Measurements from ENCODE around the gene ZNF441.
"Not testable (repeated sequence)": the region's sequence is repeated elsewhere in the genome, so short reads cannot be mapped to it uniquely, and the experiment has no call there.

ZNF441 gene

DNA sequence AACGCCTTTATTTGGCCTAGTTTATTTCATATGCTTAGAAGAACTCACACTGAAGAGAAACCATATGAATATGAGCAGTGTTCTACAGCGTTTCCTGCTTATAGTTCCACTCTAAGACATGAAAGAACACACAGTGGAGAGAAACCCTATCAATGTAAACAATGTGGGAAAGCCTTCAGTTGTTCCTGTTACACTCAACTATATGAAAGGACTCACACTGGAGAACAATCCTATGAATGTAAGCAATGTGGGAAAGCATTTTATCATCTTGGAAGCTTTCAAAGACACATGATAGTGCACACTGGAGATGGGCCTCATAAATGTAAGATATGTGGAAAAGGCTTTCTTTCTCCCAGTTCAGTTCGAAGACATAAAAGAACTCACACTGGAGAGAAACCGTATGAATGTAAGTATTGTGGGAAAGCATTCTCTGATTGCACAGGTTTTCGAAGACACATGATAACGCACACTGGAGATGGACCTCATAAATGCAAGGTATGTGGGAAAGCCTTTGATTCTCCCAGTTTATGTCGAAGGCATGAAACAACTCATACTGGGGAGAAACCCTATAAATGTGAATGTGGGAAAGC is 13.7 kb downstream of the ZNF441 start:
- no peak for DNase-seq (ENCODE audit: low read depth, low spot score)

DNA sequence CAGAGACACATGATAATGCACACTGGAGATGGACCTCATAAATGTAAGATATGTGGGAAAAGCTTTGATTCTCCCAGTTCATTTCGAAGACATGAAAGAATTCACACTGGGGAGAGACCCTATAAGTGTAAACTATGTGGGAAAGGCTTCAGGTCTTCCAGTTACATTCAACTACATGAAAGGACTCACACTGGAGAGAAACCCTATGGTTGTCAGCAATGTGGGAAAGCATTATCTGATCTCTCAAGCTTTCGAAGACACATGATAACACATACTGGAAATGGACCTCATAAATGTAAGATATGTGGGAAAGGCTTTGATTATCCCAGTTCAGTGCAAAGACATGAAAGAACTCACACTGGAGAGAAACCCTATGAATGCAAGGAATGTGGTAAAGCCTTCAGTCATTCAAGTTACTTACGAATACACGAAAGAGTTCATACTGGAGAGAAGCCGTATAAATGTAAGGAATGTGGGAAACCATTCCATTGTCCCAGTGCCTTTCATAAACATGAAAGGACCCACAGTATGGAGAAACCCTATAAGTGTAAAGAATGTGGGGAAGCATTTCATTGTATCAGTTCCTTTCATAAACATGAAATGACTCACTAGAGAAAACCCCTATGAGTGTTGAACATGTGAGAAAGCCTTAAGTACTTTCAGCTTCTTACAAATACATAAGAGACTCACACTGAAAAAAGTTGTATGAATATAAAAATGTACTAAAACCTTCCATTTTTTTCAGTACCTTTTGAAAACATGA is 14.7 kb downstream of the ZNF441 start:
- DNase-seq (ENCODE audit: low read depth, low spot score) = no peak

DNA sequence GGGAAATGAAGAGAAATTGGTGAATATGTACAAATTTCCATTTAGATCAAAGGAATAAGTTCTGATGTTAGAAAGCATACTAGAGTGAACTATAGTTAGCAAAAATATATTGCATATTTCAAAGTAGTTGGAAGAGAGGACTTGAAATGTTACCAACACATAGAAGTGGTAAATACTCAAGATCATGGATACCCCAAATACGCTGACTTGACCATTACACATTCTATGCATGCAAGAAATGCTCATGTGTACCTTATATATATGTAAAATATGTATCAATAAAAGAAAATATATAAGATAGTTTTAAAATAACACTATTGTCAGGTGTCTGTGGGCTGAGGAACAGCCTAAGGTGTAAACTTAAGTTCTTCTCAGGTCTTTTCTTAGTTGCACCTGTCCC is 17.0 kb downstream of the ZNF441 start:
- no peak for DNase-seq (ENCODE audit: low read depth, low spot score)

DNA sequence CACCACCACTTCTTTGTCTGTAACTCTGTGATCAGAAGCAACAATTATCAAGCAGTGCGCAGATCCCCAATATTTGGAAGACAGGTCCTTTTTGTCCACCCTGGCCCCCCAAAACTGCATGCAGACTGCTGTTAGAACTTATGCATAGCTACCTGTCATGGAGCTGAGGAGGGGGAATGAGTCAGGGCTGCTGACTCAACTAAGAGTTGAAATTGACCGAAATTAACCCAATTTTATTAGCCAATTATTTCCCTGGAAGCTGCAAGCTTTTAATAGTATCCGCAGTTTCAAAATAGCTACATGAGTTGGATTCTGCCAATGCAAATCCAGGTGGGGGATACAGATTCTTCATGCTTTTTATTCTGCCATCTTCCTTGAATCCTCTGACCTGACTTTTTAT is 17.6 kb downstream of the ZNF441 start:
- DNase-seq (ENCODE audit: low read depth, low spot score) = no peak

DNA sequence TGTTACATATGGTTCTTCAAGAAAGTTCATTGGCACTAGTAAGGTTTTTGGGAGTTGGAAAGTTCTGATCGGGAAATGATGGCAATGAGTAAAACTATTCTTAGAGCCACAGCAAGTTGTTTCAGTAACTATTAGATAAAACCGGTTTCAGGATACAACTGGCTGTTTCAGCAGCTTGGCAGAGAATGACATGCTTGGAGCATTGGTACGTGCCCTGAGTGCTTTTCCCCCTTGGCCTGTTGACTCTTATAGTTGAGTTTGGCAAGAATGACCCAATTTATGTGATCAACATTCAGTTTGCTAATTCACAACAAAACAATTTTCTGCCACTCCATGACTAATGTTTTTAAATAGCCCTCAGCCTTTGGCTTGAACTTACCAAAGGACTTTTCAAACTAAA is 20.7 kb downstream of the ZNF441 start:
- DNase-seq (ENCODE audit: low read depth, low spot score) = no peak

DNA sequence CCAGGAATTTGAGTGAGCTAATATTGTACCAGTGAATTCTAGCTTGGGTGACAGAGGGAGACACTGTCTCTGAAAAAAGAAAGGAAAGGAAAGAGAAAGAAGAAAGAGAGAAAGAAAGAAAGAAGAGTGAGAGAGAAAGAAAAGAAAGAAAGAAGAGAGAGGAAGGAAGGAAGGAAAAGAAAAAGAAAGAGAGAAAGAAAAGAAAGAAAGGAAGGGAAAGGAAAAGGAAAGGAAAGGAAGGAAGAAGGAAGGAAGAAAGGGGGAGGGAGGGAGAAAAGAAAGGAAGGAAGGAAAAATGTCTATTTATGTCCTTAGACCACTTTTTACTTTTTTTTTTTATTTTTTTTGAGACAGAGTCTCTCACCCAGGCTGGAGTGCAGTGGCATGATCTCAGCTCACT is 26.1 kb downstream of the ZNF441 start:
- DNase-seq (ENCODE audit: low read depth, low spot score) = no peak

DNA sequence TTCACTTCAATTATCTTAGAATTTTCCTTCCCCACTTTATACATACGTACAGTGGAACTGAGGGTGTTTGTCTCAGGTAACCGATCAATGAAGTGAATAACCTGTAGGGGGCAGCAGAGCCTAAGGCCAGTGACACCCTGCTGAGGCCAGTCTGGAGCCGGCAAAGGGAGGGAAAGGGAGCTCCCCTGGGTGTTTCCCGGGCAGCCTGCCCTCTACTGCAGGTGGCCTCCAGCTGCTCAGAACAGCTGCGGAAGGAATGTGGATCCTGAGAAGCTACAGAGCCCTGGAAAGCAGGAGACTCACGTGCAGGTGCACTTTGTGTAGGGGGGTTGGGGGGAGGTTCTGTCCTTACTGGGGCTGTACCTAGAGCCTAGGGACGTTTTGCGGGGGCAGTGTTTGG is 30.7 kb downstream of the ZNF441 start:
- peak; percentile 53 for DNase-seq (ENCODE audit: low read depth, low spot score)

DNA sequence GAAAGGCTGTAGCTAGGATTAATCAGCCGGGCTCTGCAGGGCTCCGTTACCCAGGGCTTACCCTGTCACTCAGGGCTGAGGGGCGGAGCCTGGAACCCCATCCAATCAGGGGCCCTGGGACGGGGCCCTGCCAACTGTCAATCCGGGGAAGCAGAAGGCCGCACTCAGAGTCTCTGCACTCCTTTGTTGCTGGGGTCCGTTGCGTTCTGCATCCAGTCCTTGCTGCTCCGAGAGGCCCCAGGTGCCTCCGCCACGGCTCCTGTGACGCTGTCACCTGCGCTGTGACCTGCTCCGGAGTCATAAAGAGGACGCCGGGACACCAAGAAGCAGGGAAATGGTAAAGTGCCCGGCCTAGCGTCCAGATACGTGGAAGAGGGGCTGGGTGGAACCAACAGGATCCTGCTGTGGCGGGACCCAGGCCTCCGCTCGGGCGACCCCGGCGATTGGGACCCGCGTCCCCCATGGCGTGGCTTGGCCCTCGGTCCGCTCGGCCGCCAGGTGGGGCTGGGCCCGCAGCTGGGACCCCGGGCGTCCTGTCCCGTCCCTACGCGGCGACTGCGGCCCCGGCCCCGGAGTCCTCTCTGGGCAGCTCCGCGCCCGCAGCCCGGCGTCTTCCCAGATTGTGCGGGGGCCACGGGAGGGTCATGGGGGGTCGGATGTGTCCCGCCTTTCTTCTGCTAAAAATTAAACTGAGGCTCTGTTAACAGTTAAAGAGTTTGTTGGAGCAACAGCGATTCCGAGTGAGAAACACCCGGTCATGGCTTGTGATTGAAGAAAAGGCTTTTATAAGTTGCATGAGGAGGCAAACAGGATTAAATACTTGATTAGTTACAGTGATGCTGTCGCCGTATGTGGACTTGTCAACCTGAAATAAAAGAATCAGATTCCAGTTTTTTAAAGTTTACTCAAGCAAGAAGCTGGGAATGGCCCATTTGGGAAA is 31.9 kb downstream of the ZNF441 start, which contains the start of gene ZNF491:
TSS of gene ZNF491 (plus strand) at position 133 of the 940 bp plus-strand sequence. CDS start 7,431 bp downstream, outside the sequence.
- peak; percentile 56 for DNase-seq (ENCODE audit: low read depth, low spot score)

DNA sequence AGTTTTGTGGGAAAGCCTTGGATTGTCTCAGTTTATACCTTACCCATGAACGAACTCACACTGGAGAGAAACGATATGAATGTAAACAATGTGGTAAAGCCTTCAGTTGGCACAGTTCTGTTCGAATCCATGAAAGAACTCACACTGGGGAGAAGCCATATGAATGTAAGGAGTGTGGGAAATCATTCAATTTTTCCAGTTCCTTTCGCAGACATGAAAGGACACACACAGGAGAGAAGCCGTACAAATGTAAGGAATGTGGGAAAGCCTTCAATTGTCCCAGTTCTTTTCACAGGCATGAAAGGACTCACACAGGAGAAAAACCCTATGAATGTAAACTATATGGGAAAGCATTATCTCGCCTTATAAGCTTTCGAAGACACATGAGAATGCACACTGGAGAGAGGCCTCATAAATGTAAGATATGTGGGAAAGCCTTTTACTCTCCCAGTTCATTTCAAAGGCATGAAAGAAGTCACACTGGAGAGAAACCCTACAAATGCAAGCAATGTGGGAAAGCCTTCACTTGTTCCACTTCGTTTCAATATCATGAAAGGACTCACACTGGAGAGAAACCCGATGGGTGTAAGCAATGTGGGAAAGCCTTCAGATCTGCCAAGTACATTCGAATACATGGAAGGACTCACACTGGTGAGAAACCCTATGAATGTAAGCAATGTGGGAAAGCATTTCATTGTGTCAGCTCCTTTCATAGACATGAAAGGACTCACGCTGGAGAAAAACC is 39.7 kb downstream of the ZNF441 start:
- no peak for DNase-seq (ENCODE audit: low read depth, low spot score)

DNA sequence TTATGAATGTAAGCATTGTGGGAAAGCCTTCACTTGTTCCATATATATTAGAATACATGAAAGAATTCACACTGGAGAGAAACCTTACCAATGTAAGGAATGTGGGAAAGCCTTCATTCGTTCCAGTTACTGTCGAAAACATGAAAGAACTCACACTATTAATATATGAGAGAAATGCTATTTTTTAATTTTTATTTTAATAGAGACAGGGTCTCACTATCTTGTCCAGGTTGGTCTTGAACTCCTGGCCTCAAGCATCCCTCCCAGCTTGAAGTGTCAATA is 40.2 kb downstream of the ZNF441 start:
- DNase-seq (ENCODE audit: low read depth, low spot score) = no peak

DNA sequence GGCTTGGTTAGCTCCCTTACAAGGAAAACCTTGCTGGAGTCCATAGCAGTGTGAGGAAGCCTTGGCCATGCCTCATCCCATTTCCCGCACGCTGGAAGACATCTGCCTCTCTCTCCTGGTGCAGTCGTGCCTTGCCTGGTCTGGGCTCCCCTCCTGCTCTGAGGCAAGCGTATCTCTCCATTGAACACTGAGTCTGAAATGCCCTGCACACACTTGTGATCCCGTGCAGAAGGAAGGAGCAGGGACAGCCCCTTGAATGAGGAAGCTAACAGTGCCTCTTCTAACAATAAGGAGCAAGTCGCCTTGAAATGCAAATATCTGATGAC is 46.9 kb downstream of the ZNF441 start:
- no peak for DNase-seq (ENCODE audit: low read depth, low spot score)

DNA sequence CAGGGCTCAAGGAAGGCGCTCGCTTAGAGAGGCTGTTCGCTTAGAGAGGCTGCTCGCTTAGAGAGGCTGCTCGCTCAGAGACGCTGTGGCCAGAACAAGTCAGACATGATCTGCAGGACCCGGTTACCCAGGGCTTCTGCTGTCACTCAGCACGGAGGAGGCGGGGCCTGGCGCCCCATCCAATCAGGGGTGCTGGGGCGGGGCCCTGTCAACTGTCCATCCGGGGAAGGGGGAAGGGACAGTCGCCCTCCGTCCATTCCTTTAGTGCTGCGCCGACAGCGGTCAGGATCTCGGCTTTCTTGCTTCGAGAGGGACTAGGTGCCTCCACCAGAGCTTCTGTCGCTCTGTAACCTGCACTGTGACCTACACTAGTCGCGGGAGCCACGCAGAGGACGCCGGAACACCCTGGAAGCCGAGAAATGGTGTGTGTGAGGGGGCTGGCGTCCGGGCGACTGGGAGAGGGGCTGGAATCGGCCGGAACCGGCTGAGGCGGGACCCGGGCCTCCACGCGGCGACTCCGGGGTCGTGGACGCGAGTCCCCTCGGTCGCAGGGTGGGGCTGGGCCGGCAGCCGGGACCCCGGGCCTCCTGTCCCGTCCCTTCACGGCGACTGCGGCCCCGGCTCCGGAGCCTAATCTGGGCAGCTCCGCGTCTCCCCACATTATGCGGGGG is 47.4 kb downstream of the ZNF441 start, which contains the start of gene ZNF440:
TSS of gene ZNF440 (plus strand) at position 245 of the 671 bp plus-strand sequence. CDS start at position 420, 175 bp downstream.
- peak; percentile 66 for DNase-seq (ENCODE audit: low read depth, low spot score)

DNA sequence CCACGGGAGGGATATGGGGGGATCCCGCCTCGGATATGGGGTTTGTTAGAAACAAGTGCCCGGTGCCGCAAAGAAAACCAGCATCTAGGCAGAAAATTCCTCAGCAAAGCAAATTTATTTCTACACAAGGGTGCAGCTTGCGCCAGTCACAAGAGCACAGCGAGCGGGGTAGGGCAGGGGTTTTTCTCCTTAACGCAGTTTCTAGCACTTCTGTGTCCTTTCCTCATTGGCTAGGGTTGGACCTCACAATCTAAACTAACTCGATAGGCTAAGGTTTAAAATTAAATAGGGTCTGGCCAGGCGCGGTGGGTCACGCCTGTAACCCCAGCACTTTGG is 47.9 kb downstream of the ZNF441 start:
- no peak for DNase-seq (ENCODE audit: low read depth, low spot score)

DNA sequence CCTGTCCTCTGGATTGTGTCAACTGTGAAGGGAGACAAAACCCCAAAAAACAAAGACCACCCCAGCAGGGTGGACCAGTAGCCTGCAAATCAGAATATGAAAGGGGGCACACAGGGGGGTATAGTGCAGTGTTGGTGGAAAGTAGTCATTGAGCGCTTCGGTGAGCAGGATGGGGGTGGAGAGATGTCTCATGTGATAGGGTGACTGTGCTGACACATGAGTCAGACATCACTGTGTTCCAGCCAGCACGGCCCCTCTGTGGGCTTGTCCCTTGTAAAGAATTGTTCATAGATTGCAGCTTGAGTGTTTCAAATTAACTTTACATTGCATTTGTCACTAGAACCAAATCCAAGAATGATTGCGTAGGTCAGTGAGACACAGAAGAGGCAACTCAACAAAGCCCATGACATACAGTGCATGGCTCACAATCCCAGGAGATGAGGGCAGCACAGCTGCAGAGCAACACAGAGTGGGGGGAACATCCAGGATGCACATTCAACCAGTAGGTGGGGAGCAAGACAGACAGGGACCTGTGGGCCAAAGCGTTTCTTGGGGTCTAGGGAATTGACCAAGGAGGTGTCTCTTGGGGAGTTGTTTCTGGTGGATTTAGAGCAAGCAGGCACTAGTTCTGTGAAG is 54.8 kb downstream of the ZNF441 start:
- DNase-seq (ENCODE audit: low read depth, low spot score) = no peak

DNA sequence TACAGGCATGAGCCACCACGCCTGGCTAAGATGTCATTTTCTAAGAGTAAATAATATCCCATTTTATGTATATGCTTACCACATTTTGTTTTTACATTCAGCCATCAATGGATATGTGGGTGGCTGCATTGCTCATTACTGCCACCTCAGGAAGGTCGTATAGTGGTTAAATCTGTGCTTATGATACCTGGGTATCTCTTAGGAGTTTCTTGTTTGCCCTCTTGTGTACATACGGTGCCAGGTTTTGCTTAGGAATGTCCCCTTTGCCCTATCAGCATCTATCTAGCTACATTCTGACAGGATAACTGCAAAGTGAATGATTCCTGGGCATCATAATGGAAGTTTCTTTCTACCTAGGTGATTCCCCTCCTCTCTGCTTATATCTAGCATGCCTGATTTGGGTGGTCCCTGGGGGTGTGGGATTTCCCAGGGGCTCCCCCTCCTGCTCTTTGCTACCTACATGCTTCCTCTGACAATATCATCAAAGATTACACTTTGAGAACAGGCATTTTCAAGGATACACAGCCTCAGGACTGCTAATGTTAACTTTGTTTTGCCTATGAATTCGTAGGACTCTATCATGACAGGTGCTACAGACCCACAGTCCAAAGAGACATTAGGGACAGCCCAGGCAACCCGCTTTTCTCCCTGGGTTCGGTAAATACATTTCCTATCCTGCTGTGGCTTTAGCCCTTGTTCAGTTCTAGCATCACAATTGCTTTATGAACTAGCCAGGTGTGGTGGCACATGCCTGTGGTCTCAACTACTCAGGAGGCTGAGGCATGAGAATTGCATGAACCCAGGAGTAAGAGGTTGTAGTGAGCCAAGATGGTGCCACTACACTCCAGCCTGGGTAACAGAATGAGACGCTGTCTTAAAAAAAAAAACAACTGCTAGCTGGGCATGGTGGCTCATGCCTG is 62.4 kb downstream of the ZNF441 start:
- DNase-seq (ENCODE audit: low read depth, low spot score) = not testable (repeated sequence)

DNA sequence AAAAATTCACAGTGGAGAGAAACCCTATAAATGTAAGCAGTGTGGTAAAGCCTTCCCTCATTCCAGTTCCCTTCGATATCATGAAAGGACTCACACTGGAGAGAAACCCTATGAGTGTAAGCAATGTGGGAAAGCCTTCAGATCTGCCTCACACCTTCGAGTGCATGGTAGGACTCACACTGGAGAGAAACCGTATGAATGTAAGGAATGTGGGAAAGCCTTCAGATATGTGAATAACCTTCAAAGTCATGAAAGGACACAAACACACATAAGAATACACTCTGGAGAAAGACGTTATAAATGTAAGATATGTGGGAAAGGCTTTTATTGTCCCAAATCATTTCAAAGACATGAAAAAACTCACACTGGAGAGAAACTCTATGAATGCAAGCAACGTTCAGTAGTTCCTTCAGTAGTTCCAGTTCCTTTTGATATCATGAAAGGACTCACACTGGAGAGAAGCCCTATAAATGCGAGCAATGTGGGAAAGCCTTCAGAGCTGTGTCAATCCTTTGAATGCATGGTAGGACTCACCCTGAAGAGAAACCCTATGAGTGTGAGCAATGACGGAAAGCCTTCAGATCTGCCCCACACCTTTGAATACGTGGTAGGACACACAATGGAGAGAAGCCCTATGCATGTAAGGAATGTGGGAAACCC is 65.6 kb downstream of the ZNF441 start:
- no peak for DNase-seq (ENCODE audit: low read depth, low spot score)

DNA sequence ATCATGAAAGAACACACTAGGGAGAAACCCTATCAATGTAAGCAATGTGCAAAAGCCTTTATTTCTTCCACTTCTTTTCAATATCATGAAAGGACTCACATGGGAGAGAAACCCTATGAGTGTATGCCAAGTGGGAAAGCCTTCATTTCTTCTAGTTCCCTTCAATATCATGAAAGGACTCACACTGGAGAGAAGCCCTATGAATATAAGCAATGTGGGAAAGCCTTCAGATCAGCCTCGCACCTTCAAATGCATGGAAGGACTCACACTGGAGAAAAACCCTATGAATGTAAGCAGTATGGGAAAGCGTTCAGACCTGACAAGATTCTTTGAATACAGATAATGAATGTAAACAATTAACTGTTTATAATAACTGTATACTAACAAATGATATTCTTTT is 66.7 kb downstream of the ZNF441 start:
- DNase-seq (ENCODE audit: low read depth, low spot score) = no peak

Data from activated CD4-positive, CD25-positive, alpha-beta regulatory T cell treated with anti-CD3 and anti-CD28 coated beads, Interleukin-2, amount 50 U/mL, for 16 hours (primary cell).